Measurements from ENCODE around the gene CHID1. TPM values are rescaled to one million over a fixed set of nuclear protein-coding genes. Genes with fewer than 3 reads are reported as not detected.

Gene CHID1
- total RNA-seq, 4 donors from 2014 or later: 47.9 to 83.4 (median 65.8) TPM

- H3K4me1 ChIP-seq: peaks cover 0 to 87% (median 50%) of the 10 kb centered on the region in 4 donors
- WGBS, 2 donors: 25 to 37% methylated on average over 9 of the region's 9 CpGs
- no peaks in the 10 kb centered on the region for H3K9me3 ChIP-seq
- TF ChIP-seq EP300 (IDR thresholded peaks at IDR 0.05): no peak
- no peak for TF ChIP-seq CTCF (IDR thresholded peaks at IDR 0.05)
- no peak for TF ChIP-seq POLR2A (IDR thresholded peaks at IDR 0.05)
- peak overlapping the region; percentile 88 to 93 (median 90) for H3K27ac ChIP-seq
- no peak for DNase-seq (ENCODE audit: low spot score in 2 of 2)
- H3K36me3 ChIP-seq: peaks cover 0 to 33% (median 0%) of the 10 kb centered on the region in 3 donors
- peak overlapping the region; percentile 67 to 87 (median 85) for H3K4me3 ChIP-seq
- peaks cover 0 to 27% of the 10 kb centered on the region in 2 donors for H3K27me3 ChIP-seq
Measured at GRCh38 chr11:833849-834311, 76.7 kb downstream of the CHID1 start.

- Histone ChIP-seq H3K4me3 (peak overlapping the region; percentile 67 to 87 (median 85)), H3K36me3 (peaks cover 0 to 27% (median 0%) of the 10 kb centered on the region in 3 donors), H3K27ac (peak overlapping the region; percentile 88 to 93 (median 90)), H3K27me3 (peaks cover 0 to 33% of the 10 kb centered on the region in 2 donors), H3K9me3 (no peaks in the 10 kb centered on the region), H3K4me1 (peaks cover 0 to 87% (median 53%) of the 10 kb centered on the region in 4 donors)
- no peak for TF ChIP-seq EP300 (IDR thresholded peaks at IDR 0.05)
- peak in 1 of 5 experiments; percentile 4 for TF ChIP-seq CTCF (IDR thresholded peaks at IDR 0.05)
- TF ChIP-seq POLR2A (IDR thresholded peaks at IDR 0.05): peak in 1 of 2 donors; percentile 28
- DNase-seq (ENCODE audit: low spot score in 2 of 2): no peak
- 0% methylated on average over 38 of the region's 55 CpGs; no CpG with 5 or more reads in 1 of the 2 donors for WGBS, 2 donors
Measured at GRCh38 chr11:833114-833791, 77.4 kb downstream of the CHID1 start.

- WGBS, 2 donors: 1% methylated on average over 25 of the region's 67 CpGs; no CpG with 5 or more reads in 1 of the 2 donors
- peaks cover 0 to 90% (median 59%) of the 10 kb centered on the region in 4 donors for H3K4me1 ChIP-seq
- H3K27me3 ChIP-seq: peaks cover 0 to 40% of the 10 kb centered on the region in 2 donors
Measured at GRCh38 chr11:832529-833113, 78.0 kb downstream of the CHID1 start, which contains the start of gene CD151. Gene CD151, plus strand, starts transcription at chr11:832952. Its CDS starts 3,118 bp downstream, at chr11:836070.

GRCh38 chr11:831961-832528 lies 78.6 kb downstream of the CHID1 start:
- no peak for DNase-seq (ENCODE audit: low spot score in 2 of 2)
- Histone ChIP-seq H3K4me3 (peak overlapping the region; percentile 33 to 87 (median 85)), H3K36me3 (peaks cover 0 to 15% (median 0%) of the 10 kb centered on the region in 3 donors), H3K9me3 (no peaks in the 10 kb centered on the region), H3K4me1 (peaks cover 0 to 92% (median 63%) of the 10 kb centered on the region in 4 donors), H3K27me3 (peaks cover 0 to 43% of the 10 kb centered on the region in 2 donors), H3K27ac (peak overlapping the region in 3 of 4 donors; percentile 70 to 93 (median 90))
- TF ChIP-seq CTCF (IDR thresholded peaks at IDR 0.05): no peak
- TF ChIP-seq EP300 (IDR thresholded peaks at IDR 0.05): no peak
- no peak for TF ChIP-seq POLR2A (IDR thresholded peaks at IDR 0.05)
- 66 to 72% methylated on average over 18 to 20 of the region's 23 CpGs for WGBS, 2 donors

More at GRCh38 chr11:832529-833113, 78.0 kb downstream of the CHID1 start, which contains the start of gene CD151:
- no peak for DNase-seq (ENCODE audit: low spot score in 2 of 2)
- Histone ChIP-seq H3K27ac (peak within 1 kb of the TSS; percentile 88 to 93 (median 90)), H3K9me3 (no peaks in the 10 kb centered on the region), H3K4me3 (peak within 1 kb of the TSS; percentile 67 to 87 (median 85)), H3K36me3 (peaks cover 0 to 20% (median 0%) of the 10 kb centered on the region in 3 donors)
- TF ChIP-seq CTCF (IDR thresholded peaks at IDR 0.05) (peak in 1 of 5 experiments; percentile 32), POLR2A (IDR thresholded peaks at IDR 0.05) (no peak)

Measured in tibial nerve (tissue), 4 donors.